ENCODE results near the gene COL6A1.

COL6A1 gene

GRCh38 chr21:46023555-46023954, 42.0 kb downstream of the COL6A1 start:
- in situ Hi-C loops (cut with MboI; ENCODE audit: low sequenced_read_pairs): no loop called here

DNA sequence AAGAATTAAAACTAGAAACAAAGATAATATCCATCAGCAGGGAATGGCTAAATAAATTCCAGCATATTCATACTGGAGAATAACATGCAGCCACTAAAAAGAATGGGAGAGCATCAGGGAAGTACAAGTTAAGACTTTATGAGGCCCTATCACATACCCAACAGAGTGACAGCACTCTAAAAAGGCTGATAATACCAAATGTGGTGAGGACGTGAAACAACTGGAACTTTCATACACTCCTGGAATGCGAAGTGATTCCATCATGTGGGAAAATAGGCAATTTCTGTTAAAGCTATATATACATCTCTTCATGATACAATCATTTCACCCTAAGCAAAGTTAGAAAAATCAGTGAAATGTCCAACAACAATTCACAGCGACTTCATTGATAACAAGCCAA, 42.6 kb downstream of the COL6A1 start:
- in situ Hi-C loops (cut with MboI; ENCODE audit: low sequenced_read_pairs): no loop called here

- in situ Hi-C loops (cut with MboI; ENCODE audit: low sequenced_read_pairs): no loop called here
These were observed 43.7 kb downstream of the COL6A1 start for GRCh38 chr21:46025113-46025770.

DNA sequence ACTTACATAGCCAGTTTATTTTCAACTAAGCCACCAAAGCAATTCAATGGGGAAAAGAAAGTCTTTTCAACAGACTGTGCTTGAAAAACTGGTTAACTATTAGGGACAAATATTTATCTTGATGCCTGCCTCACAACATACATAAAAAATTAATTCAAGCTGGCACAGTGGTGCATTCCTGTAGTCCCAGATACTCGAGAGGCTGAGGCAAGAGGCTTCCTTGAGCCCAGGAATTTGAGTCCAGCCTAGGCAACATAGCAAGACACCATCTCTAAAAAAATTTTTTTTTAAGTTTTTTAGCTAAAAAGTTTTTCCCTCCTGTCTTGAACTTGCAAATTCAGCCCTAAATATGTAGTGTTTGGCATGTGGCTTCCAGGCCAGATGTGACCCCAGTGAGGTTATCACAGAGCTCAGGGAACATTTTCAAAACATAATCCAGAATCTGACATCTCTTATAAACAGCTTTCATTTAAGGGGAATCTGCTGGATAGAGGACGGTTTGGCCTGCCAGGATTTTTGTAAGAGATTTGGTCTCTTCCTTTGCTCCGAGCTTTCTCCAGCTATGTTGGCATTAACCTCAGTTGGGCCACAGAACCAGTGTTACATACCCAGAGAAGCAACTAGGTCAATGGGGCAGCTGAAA, 46.4 kb downstream of the COL6A1 start:
- in situ Hi-C loops (cut with MboI; ENCODE audit: low sequenced_read_pairs): no loop called here

- in situ Hi-C loops (cut with MboI; ENCODE audit: low sequenced_read_pairs): no loop called here
These were observed 47.1 kb downstream of the COL6A1 start for GRCh38 chr21:46028573-46029091.

DNA sequence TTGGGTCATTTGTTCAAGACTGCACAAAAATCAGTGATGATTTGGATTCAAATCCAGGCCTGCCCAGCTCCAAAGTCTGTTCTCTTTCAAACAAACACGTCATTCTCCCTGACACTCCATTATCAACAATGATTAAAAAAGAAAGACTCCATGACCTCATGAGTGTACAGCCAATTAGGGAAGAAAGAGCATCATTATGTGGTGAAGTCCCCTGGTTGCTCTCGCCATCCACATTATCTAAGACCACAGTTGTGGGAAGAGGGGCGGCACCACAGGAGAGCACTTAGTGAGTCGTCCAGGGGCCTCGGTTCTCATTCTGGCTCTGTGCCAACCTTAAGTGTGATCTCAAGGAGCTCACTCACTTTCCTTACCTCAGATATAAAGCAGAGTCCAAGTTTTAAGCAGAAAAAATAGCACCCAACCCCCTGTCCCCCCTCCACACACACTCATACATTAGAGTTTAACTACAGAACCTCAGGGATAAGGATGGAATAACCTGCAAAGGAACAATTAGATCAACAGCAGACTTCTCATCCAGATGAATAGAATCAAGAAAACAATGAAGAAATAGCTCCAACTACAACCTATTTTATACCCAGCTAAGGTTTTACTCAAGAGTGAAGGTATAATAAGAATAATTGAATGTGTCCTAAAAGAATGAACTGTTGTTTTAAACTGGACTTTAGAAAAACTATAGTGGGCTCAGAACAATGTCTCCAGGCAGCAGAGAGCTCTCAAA, 47.8 kb downstream of the COL6A1 start:
- in situ Hi-C loops (cut with MboI; ENCODE audit: low sequenced_read_pairs): no loop called here

- in situ Hi-C loops (cut with MboI; ENCODE audit: low sequenced_read_pairs): no loop called here
These were observed 49.9 kb downstream of the COL6A1 start for GRCh38 chr21:46031484-46031883.

- in situ Hi-C loops (cut with MboI; ENCODE audit: low sequenced_read_pairs): no loop called here
These were observed 50.5 kb downstream of the COL6A1 start for GRCh38 chr21:46032100-46032499.

GRCh38 chr21:46033410-46034400, 52.1 kb downstream of the COL6A1 start:
- in situ Hi-C loops (cut with MboI; ENCODE audit: low sequenced_read_pairs): no loop called here

DNA sequence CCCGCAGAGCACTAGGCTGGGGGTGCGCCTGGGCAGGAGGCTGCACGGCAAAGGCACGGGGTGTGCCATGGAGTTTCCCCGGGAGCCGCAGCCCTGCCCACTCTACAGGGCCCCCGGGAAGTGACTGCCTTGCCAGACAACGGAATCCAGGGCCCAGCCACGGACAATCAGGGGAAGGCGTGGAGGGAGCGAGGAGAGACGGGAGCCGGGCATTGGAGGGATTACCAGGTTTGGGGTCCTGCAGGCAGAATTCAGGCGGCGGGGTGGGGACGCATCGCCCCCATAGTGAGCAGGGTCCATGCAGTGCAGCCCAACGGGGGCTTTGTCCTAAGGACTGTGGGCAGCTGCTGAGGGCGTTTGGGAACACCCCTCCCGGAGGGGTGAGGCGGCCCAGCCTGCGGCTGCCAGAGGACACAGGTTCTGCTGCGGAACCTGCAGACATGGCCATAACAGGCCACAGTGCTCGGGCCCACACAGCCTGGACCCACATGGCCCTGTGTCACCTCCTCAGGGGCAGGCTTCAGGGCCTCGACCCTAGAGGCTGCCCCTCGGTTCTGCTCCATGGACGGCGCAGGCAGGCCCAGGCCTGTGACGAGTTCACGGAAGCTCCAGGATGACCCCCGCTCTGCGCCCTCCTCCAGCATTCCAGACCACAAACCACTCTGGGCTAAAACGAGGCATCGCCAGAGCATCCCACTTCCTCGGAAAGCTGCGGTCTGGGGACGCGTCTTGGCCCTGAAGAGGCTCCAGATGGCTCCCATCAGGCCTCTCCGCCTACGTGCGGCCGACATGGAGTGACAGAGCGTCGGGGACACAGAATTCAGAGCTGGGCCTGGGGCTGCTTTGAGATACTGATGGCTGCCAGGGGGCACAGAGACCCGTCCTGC, 54.5 kb downstream of the COL6A1 start:
- in situ Hi-C loops (cut with MboI; ENCODE audit: low sequenced_read_pairs): no loop called here

- in situ Hi-C loops (cut with MboI; ENCODE audit: low sequenced_read_pairs): no loop called here
These were observed 55.2 kb downstream of the COL6A1 start for GRCh38 chr21:46036696-46037330.

GRCh38 chr21:46037331-46038325, 56.1 kb downstream of the COL6A1 start:
- in situ Hi-C loops (cut with MboI; ENCODE audit: low sequenced_read_pairs): no loop called here

DNA sequence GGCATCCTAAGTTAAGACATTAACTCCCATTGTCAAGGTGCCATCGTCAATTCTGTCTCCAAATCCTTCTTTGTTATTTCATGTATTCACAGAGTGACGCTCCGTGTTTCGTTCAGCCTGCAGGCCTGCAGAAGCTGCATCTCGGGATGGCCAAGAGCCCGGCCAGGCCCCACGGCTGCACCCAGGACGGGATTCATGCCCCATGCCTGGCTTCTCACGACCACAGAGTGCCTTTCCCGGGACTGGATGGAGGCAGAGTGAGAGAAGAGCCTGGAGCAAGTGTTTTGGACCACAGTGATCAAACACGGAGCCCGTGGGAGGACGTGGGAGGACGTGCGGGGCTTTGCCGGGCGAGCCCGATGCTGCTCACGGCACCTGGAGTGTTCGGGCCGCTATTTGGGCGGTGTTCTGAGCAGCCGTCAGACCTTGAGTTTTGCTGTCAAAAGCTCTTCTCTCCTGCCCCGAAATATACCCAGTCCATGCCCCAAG, 56.8 kb downstream of the COL6A1 start:
- in situ Hi-C loops (cut with MboI; ENCODE audit: low sequenced_read_pairs): no loop called here

- in situ Hi-C loops (cut with MboI; ENCODE audit: low sequenced_read_pairs): no loop called here
These were observed 57.4 kb downstream of the COL6A1 start for GRCh38 chr21:46038871-46039397.

DNA sequence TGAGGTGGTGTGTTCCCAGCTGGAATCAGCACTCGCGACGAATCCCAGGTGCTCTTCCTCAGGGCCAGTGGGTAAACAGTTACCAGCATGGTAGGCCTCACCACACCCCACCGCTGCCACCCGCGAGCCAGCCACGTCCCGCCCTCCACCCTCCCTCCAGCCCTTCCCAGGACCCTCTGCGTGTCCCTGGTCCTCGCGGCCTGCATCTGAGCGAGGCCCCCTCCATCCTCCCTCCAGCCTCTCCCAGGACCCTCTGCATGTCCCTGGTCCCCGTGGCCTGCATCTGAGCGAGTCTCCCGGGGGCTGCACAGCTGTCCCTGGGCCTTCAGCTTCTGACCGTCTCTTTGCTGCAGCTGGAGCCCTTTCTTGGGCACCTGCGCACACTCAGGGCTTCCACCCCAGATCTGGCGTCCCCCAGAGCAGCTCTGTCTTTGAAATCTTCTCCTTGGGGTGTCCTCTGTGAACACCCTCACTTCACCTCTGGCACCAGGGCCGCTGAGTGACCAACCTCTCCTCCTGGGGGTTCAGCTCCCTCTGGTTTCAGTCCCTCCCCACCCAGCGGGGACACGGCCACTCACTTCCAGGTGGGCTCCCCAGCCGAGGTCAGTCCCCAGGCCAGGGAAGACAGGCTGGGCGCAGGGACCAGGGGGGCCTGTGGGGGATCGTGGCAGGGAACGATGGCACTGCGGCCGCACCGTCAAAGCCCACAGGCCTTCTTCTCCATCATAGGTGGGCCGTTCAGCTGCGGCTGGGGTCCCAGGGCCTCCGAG, 58.5 kb downstream of the COL6A1 start:
- in situ Hi-C loops (cut with MboI; ENCODE audit: low sequenced_read_pairs): no loop called here

DNA sequence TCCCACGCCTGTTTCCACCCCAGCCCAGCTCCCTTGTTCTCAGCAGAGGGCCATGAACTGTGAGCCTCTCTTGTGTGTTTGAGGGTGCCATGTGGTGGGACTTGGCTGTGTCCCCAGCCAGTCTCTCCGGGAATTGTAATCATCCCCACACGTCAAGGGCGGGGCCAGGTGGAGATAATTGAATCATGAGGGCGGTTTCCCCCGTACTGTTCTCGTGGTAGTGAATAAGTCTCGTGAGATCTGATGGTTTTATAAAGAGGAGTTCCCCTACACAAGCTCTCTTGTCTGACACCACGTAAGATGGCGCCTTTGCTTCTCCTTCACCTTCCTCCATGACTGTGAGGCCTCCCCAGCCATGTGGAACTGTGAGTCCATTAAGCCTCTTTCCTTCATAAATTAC, 59.1 kb downstream of the COL6A1 start:
- in situ Hi-C loops (cut with MboI; ENCODE audit: low sequenced_read_pairs): no loop called here

DNA sequence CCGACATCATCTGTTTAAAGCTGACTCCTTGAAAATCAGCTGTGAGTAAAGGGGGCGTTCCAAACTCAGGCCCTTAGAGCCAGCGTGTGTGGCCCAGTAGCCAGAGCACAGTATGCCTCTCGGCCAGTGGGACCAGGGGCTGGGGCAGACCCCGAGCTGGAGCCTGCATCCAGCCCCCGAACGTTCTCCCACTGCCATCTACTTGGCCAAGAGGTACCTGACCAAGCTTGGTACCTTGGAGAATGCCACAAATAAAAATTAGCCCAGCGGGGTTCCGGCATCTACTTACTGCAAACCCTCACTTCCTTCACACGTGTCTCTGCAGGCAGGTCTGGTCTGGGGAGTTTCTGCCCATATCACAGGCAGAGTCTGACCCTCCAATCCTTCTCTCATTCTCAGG, 59.6 kb downstream of the COL6A1 start:
- in situ Hi-C loops (cut with MboI; ENCODE audit: low sequenced_read_pairs): no loop called here
